ENCODE data around the gene P4HA2. TPM values are rescaled to one million over a fixed set of nuclear protein-coding genes. Genes with fewer than 3 reads are reported as not detected.

Gene P4HA2
- total and polyA plus RNA-seq, 2 donors (not counting 1 experiment from before 2014, with no cell fraction given) = 184 to 553 TPM

- H3K9me3 ChIP-seq (ENCODE audit: control insufficient read depth, insufficient read depth, low read depth, low read length) = no peaks in the 10 kb centered on the region
- no peak overlapping the region for H3K27ac ChIP-seq (ENCODE audit: insufficient read depth, low read length)
- no peak overlapping the region for H3K9ac ChIP-seq (ENCODE audit: insufficient read depth, low read length)
- peaks cover 9% of the 10 kb centered on the region for H3K79me2 ChIP-seq (ENCODE audit: control insufficient read depth, insufficient read depth, low read length)
- no peak overlapping the region for H2AFZ ChIP-seq (ENCODE audit: low read length)
- TF ChIP-seq EZH2 (IDR thresholded peaks at IDR 0.05; ENCODE audit: low read length, missing control alignments) (no peak), CTCF (conservative IDR thresholded peaks at IDR 0.05 in 1 of 2, IDR thresholded peaks at IDR 0.05 in 1 of 2; ENCODE audit: low read depth in 1 of 2, low read length in 2 of 2) (no peak)
- peak overlapping the region in 1 of 4 experiments; percentile 80 for H3K4me3 ChIP-seq (replicated peaks in 1 of 4; ENCODE audit: control extremely low read depth in 1 of 4, insufficient read depth in 1 of 4, low read depth in 3 of 4, low read length in 4 of 4)
- H3K36me3 ChIP-seq (ENCODE audit: control insufficient read depth, insufficient read depth, low read length) = no peaks in the 10 kb centered on the region
- H4K20me1 ChIP-seq (ENCODE audit: control insufficient read depth, extremely low read depth, insufficient read depth, low read length) = no peaks in the 10 kb centered on the region
- no peak overlapping the region for H3K4me2 ChIP-seq (ENCODE audit: extremely low read depth, insufficient read depth, low read length)
- H3K27me3 ChIP-seq (ENCODE audit: control insufficient read depth, insufficient read depth, low read length) = no peaks in the 10 kb centered on the region
- peaks cover 27% of the 10 kb centered on the region for H3K4me1 ChIP-seq (ENCODE audit: control insufficient read depth, extremely low read depth, insufficient read depth, low read length)
- no peak for DNase-seq (ENCODE audit: low read depth in 2 of 2)
Observed at GRCh38 chr5:132256783-132257130, 29.1 kb upstream of the P4HA2 start.

- no peaks in the 10 kb centered on the region for H4K20me1 ChIP-seq (ENCODE audit: control insufficient read depth, extremely low read depth, insufficient read depth, low read length)
- no peak overlapping the region for H2AFZ ChIP-seq (ENCODE audit: low read length)
- no peak overlapping the region for H3K9ac ChIP-seq (ENCODE audit: insufficient read depth, low read length)
- H3K27me3 ChIP-seq (ENCODE audit: control insufficient read depth, insufficient read depth, low read length) = no peaks in the 10 kb centered on the region
- no peaks in the 10 kb centered on the region for H3K9me3 ChIP-seq (ENCODE audit: control insufficient read depth, insufficient read depth, low read depth, low read length)
- H3K4me2 ChIP-seq (ENCODE audit: extremely low read depth, insufficient read depth, low read length) = no peak overlapping the region
- TF ChIP-seq EZH2 (IDR thresholded peaks at IDR 0.05; ENCODE audit: low read length, missing control alignments) (no peak), CTCF (conservative IDR thresholded peaks at IDR 0.05 in 1 of 2, IDR thresholded peaks at IDR 0.05 in 1 of 2; ENCODE audit: low read depth in 1 of 2, low read length in 2 of 2) (no peak)
- H3K27ac ChIP-seq (ENCODE audit: insufficient read depth, low read length) = no peak overlapping the region
- peaks cover 24% of the 10 kb centered on the region for H3K4me1 ChIP-seq (ENCODE audit: control insufficient read depth, extremely low read depth, insufficient read depth, low read length)
- H3K4me3 ChIP-seq (replicated peaks in 1 of 4; ENCODE audit: control extremely low read depth in 1 of 4, insufficient read depth in 1 of 4, low read depth in 3 of 4, low read length in 4 of 4) = no peak overlapping the region
- peaks cover 8% of the 10 kb centered on the region for H3K79me2 ChIP-seq (ENCODE audit: control insufficient read depth, insufficient read depth, low read length)
- no peaks in the 10 kb centered on the region for H3K36me3 ChIP-seq (ENCODE audit: control insufficient read depth, insufficient read depth, low read length)
- no peak for DNase-seq (ENCODE audit: low read depth in 2 of 2)
Observed at GRCh38 chr5:132256086-132256782, 28.6 kb upstream of the P4HA2 start.

- H3K79me2 ChIP-seq (ENCODE audit: control insufficient read depth, insufficient read depth, low read length) = no peaks in the 10 kb centered on the region
- no peak for TF ChIP-seq EZH2 (IDR thresholded peaks at IDR 0.05; ENCODE audit: low read length, missing control alignments)
- TF ChIP-seq CTCF (conservative IDR thresholded peaks at IDR 0.05 in 1 of 2, IDR thresholded peaks at IDR 0.05 in 1 of 2; ENCODE audit: low read depth in 1 of 2, low read length in 2 of 2) = no peak
- DNase-seq (ENCODE audit: low read depth in 2 of 2) = no peak
Observed at GRCh38 chr5:132254321-132254977, 26.8 kb upstream of the P4HA2 start.

More at GRCh38 chr5:132254321-132254977, 26.8 kb upstream of the P4HA2 start:
- Histone ChIP-seq H4K20me1 (ENCODE audit: control insufficient read depth, extremely low read depth, insufficient read depth, low read length) (no peaks in the 10 kb centered on the region), H3K4me3 (replicated peaks in 1 of 4; ENCODE audit: control extremely low read depth in 1 of 4, insufficient read depth in 1 of 4, low read depth in 3 of 4, low read length in 4 of 4) (no peak overlapping the region), H3K4me1 (ENCODE audit: control insufficient read depth, extremely low read depth, insufficient read depth, low read length) (peaks cover 7% of the 10 kb centered on the region), H3K4me2 (ENCODE audit: extremely low read depth, insufficient read depth, low read length) (no peak overlapping the region), H3K27me3 (ENCODE audit: control insufficient read depth, insufficient read depth, low read length) (no peaks in the 10 kb centered on the region), H3K27ac (ENCODE audit: insufficient read depth, low read length) (no peak overlapping the region), H3K9ac (ENCODE audit: insufficient read depth, low read length) (no peak overlapping the region), H3K9me3 (ENCODE audit: control insufficient read depth, insufficient read depth, low read depth, low read length) (no peaks in the 10 kb centered on the region), H3K36me3 (ENCODE audit: control insufficient read depth, insufficient read depth, low read length) (no peaks in the 10 kb centered on the region), H2AFZ (ENCODE audit: low read length) (no peak overlapping the region)

Measured in fibroblast of lung (primary cell).